Liver (tissue), 9 donors: ENCODE results near the gene KYNU. TPM values are rescaled to one million over a fixed set of nuclear protein-coding genes. Genes with fewer than 3 reads are reported as not detected.
A peak's percentile ranks its signal among the peaks of the same experiment; 100 is the strongest.
"Not testable (repeated sequence)": the region's sequence is repeated elsewhere in the genome, so short reads cannot be mapped to it uniquely, and the experiment has no call there.

ENCODE experiments used
- DNase-seq: peaks from one replicate; pipeline ENCODE4 v3.0.0-alpha.2; 2017; ENCODE audit warnings: low spot score
- H3K27ac ChIP-seq, 2 donors: one replicate each; pipeline ENCODE4 v1.7.0; 2013; ENCODE audit warnings: inconsistent platforms in 2 of 2, low read length in 2 of 2, control low read depth in 1 of 2, low read depth in 1 of 2, mild to moderate bottlenecking in 1 of 2
- H3K27me3 ChIP-seq, 4 donors: one replicate each; pipeline versions ENCODE4 v1.6.1 to v1.7.0; 2013; ENCODE audit warnings: low read length in 3 of 4, inconsistent platforms in 1 of 4, mild to moderate bottlenecking in 1 of 4, moderate library complexity in 1 of 4; ENCODE audit not compliant: control insufficient read depth in 4 of 4, insufficient read depth in 4 of 4
- H3K36me3 ChIP-seq, 4 donors: one replicate each; pipeline versions ENCODE4 v1.6.1 to v1.7.0; 2013; ENCODE audit warnings: low read length in 3 of 4, mild to moderate bottlenecking in 3 of 4, low read depth in 1 of 4, moderate library complexity in 1 of 4; ENCODE audit not compliant: control insufficient read depth in 4 of 4, insufficient read depth in 3 of 4
- H3K4me1 ChIP-seq, 4 donors: one replicate each; pipeline versions ENCODE4 v1.6.1 to v1.7.0; 2013; ENCODE audit warnings: low read length in 3 of 4, mild to moderate bottlenecking in 3 of 4, moderate library complexity in 1 of 4; ENCODE audit not compliant: control insufficient read depth in 4 of 4, insufficient read depth in 4 of 4
- H3K4me3 ChIP-seq, 3 donors: one replicate each; pipeline versions ENCODE4 v1.6.1 to v1.7.0; 2013; ENCODE audit warnings: low read length in 3 of 3, control low read depth in 1 of 3, low read depth in 1 of 3, mild to moderate bottlenecking in 1 of 3
- H3K9ac ChIP-seq, 2 donors: one replicate each; pipeline ENCODE4 v1.7.0; 2013; ENCODE audit warnings: low read length in 2 of 2, mild to moderate bottlenecking in 2 of 2, moderate library complexity in 2 of 2, control low read depth in 1 of 2, low read depth in 1 of 2
- H3K9me3 ChIP-seq, 4 donors: one replicate each; pipeline versions ENCODE4 v1.6.1 to v1.7.0; 2013; ENCODE audit warnings: low read length in 3 of 4; ENCODE audit not compliant: control insufficient read depth in 4 of 4
- ATF3 ChIP-seq: IDR thresholded peaks from 2 replicates; pipeline ENCODE4 v1.6.1; 2016; ENCODE audit warnings: antibody characterized with exemption
- CTCF ChIP-seq: fragments of 150-350 bp; IDR thresholded peaks from 2 replicates; pipeline ENCODE4 v1.5.1; 2017; ENCODE audit warnings: improper control_type of control experiment, low read depth, low read length; ENCODE audit not compliant: missing input control
- EGR1 ChIP-seq, 2 donors: IDR thresholded peaks; 2 replicates each; pipeline ENCODE4 v1.6.1; 2016 to 2018; ENCODE audit warnings: antibody characterized with exemption in 2 of 2, low read depth in 2 of 2
- FOXA1 ChIP-seq: IDR thresholded peaks from 2 replicates; pipeline ENCODE4 v1.6.1; 2016; ENCODE audit warnings: antibody characterized with exemption
- FOXA2 ChIP-seq: IDR thresholded peaks from 2 replicates; pipeline ENCODE4 v1.6.1; 2016; ENCODE audit warnings: antibody characterized with exemption
- GABPA ChIP-seq, 2 donors: IDR thresholded peaks in 1 of 2; conservative IDR thresholded peaks in 1 of 2; 2 replicates each; pipeline ENCODE4 v1.6.1; 2016; ENCODE audit warnings: antibody characterized with exemption in 2 of 2, mild to moderate bottlenecking in 1 of 2, moderate library complexity in 1 of 2
- HNF4A ChIP-seq, 2 donors: conservative IDR thresholded peaks; 2 replicates each; pipeline ENCODE4 v1.6.1; 2016; ENCODE audit warnings: antibody characterized with exemption in 2 of 2, mild to moderate bottlenecking in 2 of 2
- HNF4G ChIP-seq: IDR thresholded peaks from 2 replicates; pipeline ENCODE4 v1.6.1; 2016; ENCODE audit warnings: antibody characterized with exemption
- JUND ChIP-seq, 2 donors: IDR thresholded peaks; 2 replicates each; pipeline ENCODE4 v1.6.1; 2016; ENCODE audit warnings: antibody characterized with exemption in 2 of 2
- NR2F2 ChIP-seq: IDR thresholded peaks from 2 replicates; pipeline ENCODE4 v1.6.1; 2016; ENCODE audit warnings: antibody characterized with exemption
- RAD21 ChIP-seq, 2 donors: IDR thresholded peaks; 2 replicates each; pipeline ENCODE4 v1.6.1; 2016; ENCODE audit warnings: antibody characterized with exemption in 2 of 2, mild to moderate bottlenecking in 2 of 2
- REST ChIP-seq: IDR thresholded peaks from 2 replicates; pipeline ENCODE4 v1.6.1; 2016; ENCODE audit warnings: antibody characterized with exemption, mild to moderate bottlenecking
- RXRA ChIP-seq, 2 donors: IDR thresholded peaks; 2 replicates each; pipeline ENCODE4 v1.6.1; 2017 to 2018; ENCODE audit warnings: antibody characterized with exemption in 2 of 2, mild to moderate bottlenecking in 1 of 2
- SP1 ChIP-seq: IDR thresholded peaks from 2 replicates; pipeline ENCODE4 v1.6.1; 2018; ENCODE audit warnings: antibody characterized with exemption, mild to moderate bottlenecking
- TAF1 ChIP-seq: conservative IDR thresholded peaks from 2 replicates; pipeline ENCODE4 v1.6.1; 2016; ENCODE audit warnings: antibody characterized with exemption, mild to moderate bottlenecking
- YY1 ChIP-seq: IDR thresholded peaks from 2 replicates; pipeline ENCODE4 v1.6.1; 2016; ENCODE audit warnings: antibody characterized with exemption, mild to moderate bottlenecking
- ZBTB33 ChIP-seq: IDR thresholded peaks from 2 replicates; pipeline ENCODE4 v1.6.1; 2016; ENCODE audit warnings: antibody characterized with exemption
- WGBS: extraction: QIAGEN DNeasy Blood & Tissue Kit; methylation state at CpG from one replicate; pipeline ENCODE4 v1.1.7; 2013; 5-methylcytosine and 5-hydroxymethylcytosine counted together
- polyA plus RNA-seq, 2 donors: library from polyadenylated mRNA; stranded (reverse) in 1 of 2; unstranded in 1 of 2; fragments of 200-250 nt in 1 of 2; fragments of >200 nt in 1 of 2; fragmentation: Nextera tagmentation in 1 of 2; extraction: Ambion mirVana in 1 of 2; gene quantifications; one replicate each; pipeline versions ENCODE4 v1.2.1 to v1.2.3, GENCODE V29; 2013 to 2015
- total RNA-seq, 2 donors: library from RNA; depleted of rRNA; stranded (reverse); fragments of >200 nt; gene quantifications; one replicate each; pipeline ENCODE4 v1.2.3, GENCODE V29; 2014
- donor health status: healthy.
- donor health status: healthy.
- donor health status: healthy.
- donor health status: healthy.
- donor health status: healthy.

KYNU gene
- total and polyA plus RNA-seq, 4 donors, result 24.0 to 64.3 (median 32.8) TPM

GRCh38 chr2:142901780-142902179 lies 24.3 kb downstream of the KYNU start:
- TF ChIP-seq YY1, result no peak
- TF ChIP-seq JUND (IDR thresholded peaks at IDR 0.05), result no peak
- no peak for TF ChIP-seq FOXA1
- no peak for TF ChIP-seq FOXA2
- TF ChIP-seq ATF3, result no peak
- no peak for TF ChIP-seq HNF4G
- no peak for TF ChIP-seq NR2F2
- TF ChIP-seq HNF4A (conservative IDR thresholded peaks at IDR 0.05), result no peak
- Histone ChIP-seq H3K9ac (no peak overlapping the region), H3K4me1 (peaks cover 0 to 8% (median under 1%) of the 10 kb centered on the region in 4 donors), H3K27ac (no peak overlapping the region), H3K27me3 (no peaks in the 10 kb centered on the region), H3K4me3 (no peak overlapping the region), H3K36me3 (peaks cover 0 to 8% (median 5%) of the 10 kb centered on the region in 4 donors), H3K9me3 (no peaks in the 10 kb centered on the region)
- WGBS, result 82% methylated on average over 6 of the region's 6 CpGs
- no peak for DNase-seq

GRCh38 chr2:142903726-142904125 lies 26.3 kb downstream of the KYNU start:
- not testable (repeated sequence) for H3K4me3 ChIP-seq, DNase-seq, H3K36me3 ChIP-seq, H3K27me3 ChIP-seq, H3K9me3 ChIP-seq, H3K4me1 ChIP-seq, H3K9ac ChIP-seq
- 78% methylated on average over 7 of the region's 7 CpGs for WGBS
- H3K27ac ChIP-seq, result peak overlapping the region; percentile 20 to 61
- peak in 1 of 2 donors; percentile 51 for TF ChIP-seq HNF4A (conservative IDR thresholded peaks at IDR 0.05)

- Histone ChIP-seq H3K27ac (no peak overlapping the region), H3K36me3 (no peaks in the 10 kb centered on the region), H3K9ac (no peak overlapping the region), H3K27me3 (no peaks in the 10 kb centered on the region), H3K4me1 (peaks cover 0 to 7% (median under 1%) of the 10 kb centered on the region in 4 donors), H3K4me3 (no peak overlapping the region), H3K9me3 (no peaks in the 10 kb centered on the region)
- WGBS, result 86% methylated on average over 2 of the region's 2 CpGs
- TF ChIP-seq FOXA1 (no peak), TAF1 (no peak), RAD21 (IDR thresholded peaks at IDR 0.05) (no peak), GABPA (IDR thresholded peaks at IDR 0.05 in 1 of 2, conservative IDR thresholded peaks at IDR 0.05 in 1 of 2) (no peak), NR2F2 (no peak), CTCF (no peak), REST (no peak), RXRA (IDR thresholded peaks at IDR 0.05) (no peak), ATF3 (no peak), EGR1 (IDR thresholded peaks at IDR 0.05; ENCODE audit: low read depth in 2 of 2) (no peak), JUND (IDR thresholded peaks at IDR 0.05) (no peak), HNF4G (no peak), HNF4A (conservative IDR thresholded peaks at IDR 0.05) (no peak), ZBTB33 (no peak), SP1 (no peak)
- DNase-seq, result no peak
These were observed 30.2 kb downstream of the KYNU start for GRCh38 chr2:142907653-142908052.
